K562 (cell line): ENCODE measurements around the gene ATOH8.

Experiments
- CBX2 ChIP-seq: fragments of 200-600 bp; sonication (generic); IDR thresholded peaks from one replicate; pipeline ENCODE4 v1.6.1; 2012; ENCODE audit warnings: mild to moderate bottlenecking, low read length, inconsistent platforms; ENCODE audit not compliant: insufficient read depth, poor library complexity, severe bottlenecking
- JUN ChIP-seq, 2 experiments: sonication (generic) in 1 of 2; formaldehyde crosslinking in 1 of 2; IDR thresholded peaks; 2 replicates each; pipeline versions ENCODE4 v1.6.1 to v1.8.0; 2012 to 2022; ENCODE audit warnings: borderline replicate concordance in 2 of 2, mild to moderate bottlenecking in 2 of 2, improper control_type of control experiment in 1 of 2, low read depth in 1 of 2, low read length in 1 of 2, missing genetic modification reagents in 1 of 2
- NR1H2 ChIP-seq: sonication (generic); formaldehyde crosslinking; IDR thresholded peaks from 2 replicates; pipeline ENCODE4 v1.4.0; 2020; ENCODE audit warnings: mild to moderate bottlenecking, missing genetic modification reagents
- TAF1 ChIP-seq: IDR thresholded peaks from 2 replicates; pipeline ENCODE4 v1.6.1; 2011; ENCODE audit warnings: mild to moderate bottlenecking, low read length, moderate library complexity; ENCODE audit not compliant: insufficient read depth, control insufficient read depth, severe bottlenecking; ENCODE audit errors: extremely low read depth
- TF ChIP-seq, protein P1 (sequence below), 2 experiments: IDR thresholded peaks; 2 replicates each; pipeline ENCODE4 v1.6.1; 2011; ENCODE audit warnings: borderline replicate concordance in 1 of 2, control low read depth in 1 of 2, low read depth in 1 of 2, low read length in 1 of 2, mild to moderate bottlenecking in 1 of 2, mixed read lengths in 1 of 2, moderate library complexity in 1 of 2; ENCODE audit not compliant: insufficient read depth in 1 of 2, insufficient read length in 1 of 2, poor library complexity in 1 of 2, severe bottlenecking in 1 of 2; ENCODE audit errors: extremely low read depth in 1 of 2

DNA sequence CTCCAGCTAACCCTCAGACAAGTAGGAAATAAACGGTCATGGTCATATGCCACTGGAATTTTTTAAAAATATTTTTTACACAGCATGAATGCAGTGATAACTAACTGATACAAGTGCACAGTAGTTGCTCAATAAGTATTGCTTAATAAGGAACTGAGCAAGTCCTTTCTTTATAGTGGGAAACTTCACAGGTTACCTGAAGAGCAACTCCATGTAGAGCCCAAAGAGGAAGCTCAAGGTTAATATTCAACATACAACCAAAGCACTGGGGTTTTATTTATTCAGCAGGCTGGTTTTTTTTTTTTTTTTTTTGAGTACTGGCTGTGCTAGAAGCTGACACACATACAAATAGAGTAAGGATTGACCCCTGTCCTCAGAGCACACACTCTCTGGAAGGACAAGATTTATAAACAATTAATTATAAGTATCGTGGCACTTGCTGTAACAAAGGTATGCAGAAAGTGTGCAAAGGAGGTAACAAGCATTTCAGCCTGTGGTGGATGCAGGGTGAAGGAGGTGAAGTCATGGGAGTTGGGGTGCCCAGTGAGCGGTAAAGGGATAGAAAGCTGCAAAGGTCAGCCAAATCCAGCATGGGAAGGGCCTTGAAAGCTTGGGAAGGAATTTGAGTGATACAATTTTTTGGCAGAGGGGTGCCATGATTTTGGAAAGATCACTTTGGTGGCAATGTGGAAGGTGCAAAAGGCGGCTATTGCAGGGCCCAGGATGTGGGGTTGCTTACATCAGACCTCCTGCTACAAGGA, 52.7 kb downstream of the ATOH8 start:
- TF ChIP-seq JUN (IDR thresholded peaks at IDR 0.05; ENCODE audit: borderline replicate concordance, low read depth, low read length) (no peak), JUN (CRISPR knock-in tag; IDR thresholded peaks at IDR 0.05; ENCODE audit: borderline replicate concordance) (no peak), TAF1 (no peak), NR1H2 (CRISPR knock-in tag) (no peak), CBX2 (no peak)
- TF ChIP-seq, protein P1, sequence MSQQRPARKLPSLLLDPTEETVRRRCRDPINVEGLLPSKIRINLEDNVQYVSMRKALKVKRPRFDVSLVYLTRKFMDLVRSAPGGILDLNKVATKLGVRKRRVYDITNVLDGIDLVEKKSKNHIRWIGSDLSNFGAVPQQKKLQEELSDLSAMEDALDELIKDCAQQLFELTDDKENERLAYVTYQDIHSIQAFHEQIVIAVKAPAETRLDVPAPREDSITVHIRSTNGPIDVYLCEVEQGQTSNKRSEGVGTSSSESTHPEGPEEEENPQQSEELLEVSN (IDR thresholded peaks at IDR 0.05; ENCODE audit: borderline replicate concordance in 1 of 2, extremely low read depth in 1 of 2, insufficient read depth in 1 of 2, insufficient read length in 1 of 2, low read depth in 1 of 2, low read length in 1 of 2, poor library complexity in 1 of 2, severe bottlenecking in 1 of 2): no peak
